GM12874 (cell line): ENCODE results near the gene TRMT61A.

Source experiments
- TF ChIP-seq, protein P1 (sequence below): IDR thresholded peaks from 2 replicates; pipeline ENCODE4 v1.5.1; 2011; ENCODE audit warnings: low read depth, mild to moderate bottlenecking, control low read depth, low read length, moderate library complexity; ENCODE audit not compliant: insufficient read depth

TRMT61A gene

DNA sequence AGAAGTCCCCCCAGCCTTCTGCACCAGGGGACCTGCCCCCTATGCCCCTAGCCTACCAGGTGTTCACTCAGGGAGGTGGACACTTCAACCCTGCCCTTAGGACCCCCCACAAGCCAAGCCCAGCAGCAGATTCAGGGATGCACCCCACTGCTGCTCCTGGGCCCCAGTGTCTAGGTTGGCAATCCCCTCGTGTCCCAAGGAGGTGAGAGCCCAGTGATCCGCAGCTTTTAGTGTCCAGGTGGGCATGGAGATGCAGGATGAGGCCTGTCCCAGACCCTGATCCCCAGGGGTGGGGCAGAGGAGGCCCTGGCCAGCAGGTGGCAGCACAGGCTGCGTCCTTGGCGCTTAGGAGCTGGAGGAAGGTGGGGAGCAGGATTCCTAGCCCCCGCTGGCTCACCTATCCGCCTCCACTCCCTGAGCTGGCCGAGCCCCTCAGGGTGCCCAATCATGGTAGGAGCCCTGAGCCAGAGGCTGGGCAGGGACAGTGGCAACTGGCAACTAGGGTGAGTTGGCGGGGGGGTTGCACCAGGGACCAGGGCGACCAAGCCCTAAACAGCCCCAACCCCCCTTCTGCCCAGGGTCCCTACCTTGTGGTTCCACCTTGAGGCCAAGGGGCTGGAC lies 10.5 kb upstream of the TRMT61A start:
- TF ChIP-seq, protein P1, sequence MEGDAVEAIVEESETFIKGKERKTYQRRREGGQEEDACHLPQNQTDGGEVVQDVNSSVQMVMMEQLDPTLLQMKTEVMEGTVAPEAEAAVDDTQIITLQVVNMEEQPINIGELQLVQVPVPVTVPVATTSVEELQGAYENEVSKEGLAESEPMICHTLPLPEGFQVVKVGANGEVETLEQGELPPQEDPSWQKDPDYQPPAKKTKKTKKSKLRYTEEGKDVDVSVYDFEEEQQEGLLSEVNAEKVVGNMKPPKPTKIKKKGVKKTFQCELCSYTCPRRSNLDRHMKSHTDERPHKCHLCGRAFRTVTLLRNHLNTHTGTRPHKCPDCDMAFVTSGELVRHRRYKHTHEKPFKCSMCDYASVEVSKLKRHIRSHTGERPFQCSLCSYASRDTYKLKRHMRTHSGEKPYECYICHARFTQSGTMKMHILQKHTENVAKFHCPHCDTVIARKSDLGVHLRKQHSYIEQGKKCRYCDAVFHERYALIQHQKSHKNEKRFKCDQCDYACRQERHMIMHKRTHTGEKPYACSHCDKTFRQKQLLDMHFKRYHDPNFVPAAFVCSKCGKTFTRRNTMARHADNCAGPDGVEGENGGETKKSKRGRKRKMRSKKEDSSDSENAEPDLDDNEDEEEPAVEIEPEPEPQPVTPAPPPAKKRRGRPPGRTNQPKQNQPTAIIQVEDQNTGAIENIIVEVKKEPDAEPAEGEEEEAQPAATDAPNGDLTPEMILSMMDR: peak; percentile 97

DNA sequence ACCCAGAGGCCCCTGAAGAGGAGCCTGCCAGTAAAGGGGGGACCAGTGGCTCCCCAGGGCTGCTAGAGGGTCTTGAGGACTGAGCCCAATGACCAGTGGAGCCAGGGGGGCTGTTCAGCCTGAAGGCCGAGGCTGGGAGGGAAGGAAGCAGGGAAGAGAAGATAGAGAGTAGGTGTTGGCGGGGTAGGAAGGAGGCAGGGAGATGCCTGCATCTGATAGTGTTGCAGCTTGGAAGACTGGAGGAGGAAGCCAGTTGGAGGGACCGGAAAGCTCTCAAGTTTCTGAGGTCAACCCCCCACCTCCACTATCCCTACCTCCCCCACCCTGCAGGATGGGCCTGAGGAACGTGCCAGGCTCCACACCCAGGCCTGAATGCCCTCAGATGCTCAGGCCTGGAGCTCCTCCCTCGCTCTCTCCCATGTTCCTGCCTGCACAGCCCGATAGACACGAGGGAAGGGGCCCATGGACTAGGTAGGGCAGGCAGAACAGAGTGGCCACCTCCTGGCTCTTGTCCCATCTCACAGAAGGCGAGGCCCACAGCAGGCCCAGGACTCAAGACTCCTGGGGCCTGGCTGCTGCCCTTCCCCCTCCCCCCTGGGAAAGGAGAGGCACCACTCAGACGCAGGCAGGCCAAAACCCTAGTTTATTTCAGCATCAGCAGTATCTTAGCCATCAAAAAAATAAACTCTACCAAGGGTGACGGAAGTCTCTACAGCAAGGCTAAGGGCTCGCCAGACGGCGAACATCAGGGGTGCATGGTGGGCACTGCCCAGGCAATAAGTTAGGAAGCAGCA lies 9.8 kb upstream of the TRMT61A start:
- TF ChIP-seq, protein P1: no peak

DNA sequence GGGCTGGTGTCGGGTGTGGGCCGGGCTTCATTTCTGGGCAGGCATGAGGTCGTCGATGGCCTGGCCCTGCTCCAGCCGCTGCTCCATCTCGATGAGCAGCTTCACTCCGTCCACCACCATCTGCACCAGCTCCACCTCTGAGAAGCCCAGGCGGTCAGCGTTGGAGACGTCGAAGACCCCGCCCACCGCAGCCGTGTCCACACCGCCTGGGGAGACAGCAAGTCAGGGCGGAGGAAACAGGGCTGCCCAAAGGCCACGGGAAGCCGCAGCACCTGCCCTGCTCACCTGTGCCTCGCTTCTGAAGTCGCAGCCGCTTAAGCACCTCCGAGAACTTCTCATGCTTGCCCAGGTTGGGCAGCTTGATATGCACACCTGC lies 9.2 kb upstream of the TRMT61A start:
- TF ChIP-seq, protein P1: no peak

DNA sequence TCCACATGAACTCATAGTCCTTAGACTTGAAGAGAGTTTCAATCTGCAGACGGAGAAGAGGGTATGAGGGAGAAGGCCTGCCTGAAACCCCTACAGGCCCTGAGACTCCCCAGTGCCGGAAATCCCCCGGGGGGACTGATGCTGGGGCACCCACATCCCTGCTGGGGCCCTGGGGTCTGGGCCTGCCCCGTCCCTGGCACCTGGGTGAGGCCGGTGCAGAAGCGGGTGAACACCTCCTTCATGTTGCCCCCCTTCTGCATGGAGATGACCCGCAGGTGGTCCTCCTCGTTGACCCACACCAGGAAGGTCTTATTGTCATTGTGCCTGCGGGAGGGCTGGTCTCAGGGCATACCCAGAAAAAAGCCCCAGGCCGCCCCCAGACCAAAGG lies 8.7 kb upstream of the TRMT61A start:
- TF ChIP-seq, protein P1: no peak

DNA sequence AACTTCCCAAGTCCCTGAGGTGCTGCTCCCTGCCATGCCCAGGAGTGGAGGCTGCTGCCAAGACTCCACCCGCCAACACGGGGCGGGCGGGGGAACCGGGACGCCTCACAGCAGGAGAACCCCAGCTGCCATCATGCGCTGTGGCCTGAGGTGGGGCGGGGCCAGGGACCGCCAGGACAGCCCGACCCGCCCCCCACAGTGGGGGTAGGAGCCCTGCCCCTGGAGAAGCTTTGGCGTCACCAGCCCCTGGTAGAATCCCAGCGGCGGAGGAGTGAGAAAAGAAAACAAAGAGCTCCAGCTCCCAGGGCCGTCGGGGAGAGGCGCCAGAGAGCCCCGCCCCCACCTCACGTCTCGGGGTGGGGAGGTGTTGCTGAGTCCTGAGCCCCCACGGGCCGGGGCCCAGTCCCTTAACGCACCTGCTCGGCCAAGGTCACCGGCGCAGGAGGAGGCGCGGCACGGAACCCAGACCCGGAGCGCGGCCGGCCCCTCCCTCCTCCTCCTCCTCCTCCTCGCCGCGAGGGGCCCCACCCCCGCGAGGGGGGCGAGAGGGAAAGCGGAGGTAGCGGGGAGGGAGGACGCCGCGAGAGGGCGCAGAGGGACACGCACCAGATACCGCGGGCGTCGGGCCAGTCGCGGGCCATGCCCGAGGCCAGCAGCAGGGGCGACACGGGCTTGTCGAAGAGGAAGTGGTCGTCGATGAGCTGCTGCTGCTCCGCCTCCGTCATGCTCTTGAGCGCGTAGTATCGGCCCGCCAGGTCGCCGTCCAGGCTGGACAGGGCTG lies 8.1 kb upstream of the TRMT61A start:
- TF ChIP-seq, protein P1: peak; percentile 62

DNA sequence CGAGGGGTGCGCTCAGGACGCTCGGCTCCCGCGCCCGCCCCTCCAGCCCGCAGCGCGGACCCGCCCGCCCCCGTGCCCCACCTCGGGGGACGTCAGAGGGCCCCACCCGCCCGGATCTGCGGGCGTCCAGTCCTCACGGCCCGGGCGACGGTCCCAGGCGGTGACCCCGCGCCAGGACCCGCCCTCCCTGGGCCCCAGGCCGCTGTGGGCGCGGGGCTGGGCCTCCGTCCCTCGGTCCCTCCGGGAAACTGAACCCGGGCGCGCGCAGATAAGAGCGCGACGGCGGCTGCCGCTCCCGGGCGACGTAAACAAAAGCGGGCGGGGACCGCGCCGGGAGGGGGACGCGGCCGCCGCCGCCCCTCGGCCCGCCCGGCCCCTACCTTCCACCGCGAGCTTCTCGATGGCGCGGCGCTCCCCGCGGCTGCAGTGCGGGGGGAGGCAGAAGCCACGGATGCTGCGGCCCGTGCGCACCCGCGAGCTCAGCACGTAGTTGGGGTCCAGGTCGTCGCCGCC lies 7.5 kb upstream of the TRMT61A start:
- TF ChIP-seq, protein P1: no peak

DNA sequence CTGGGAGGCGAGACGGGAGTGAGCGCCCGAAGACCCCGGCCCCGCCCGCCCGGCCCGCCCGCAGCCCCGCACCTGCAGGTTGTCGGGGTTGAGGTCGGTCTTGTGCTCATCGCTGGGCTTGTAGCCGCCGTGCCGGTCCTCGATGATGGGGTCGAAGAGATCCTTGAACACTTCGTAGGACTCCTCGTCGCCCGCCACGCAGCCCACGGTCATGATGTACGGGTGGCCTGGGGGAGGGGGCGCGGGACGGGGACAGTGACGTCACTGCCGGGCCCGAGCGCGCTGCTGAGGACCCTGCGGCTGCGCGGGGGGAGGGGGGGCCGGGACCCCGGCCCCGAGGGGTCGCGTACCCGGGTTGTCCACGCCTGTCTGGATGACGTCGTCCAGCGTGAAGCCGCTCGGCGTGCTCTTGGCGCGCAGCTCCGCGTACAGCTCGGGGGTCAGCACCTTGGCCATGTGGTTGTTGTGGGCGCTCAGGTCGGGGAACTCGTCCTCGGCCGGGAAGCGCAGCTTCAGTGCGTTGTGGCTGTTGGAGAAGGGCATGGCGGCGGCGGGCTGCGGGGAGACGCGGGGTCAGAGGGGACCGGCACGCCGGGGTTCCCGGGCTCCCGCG lies 6.9 kb upstream of the TRMT61A start:
- TF ChIP-seq, protein P1: no peak
